Osteocyte (in vitro differentiated cells): Measurements from ENCODE around the gene MBD6. TPM values are rescaled to one million over a fixed set of nuclear protein-coding genes. Genes with fewer than 3 reads are reported as not detected.
"Not testable (repeated sequence)": the region's sequence is repeated elsewhere in the genome, so short reads cannot be mapped to it uniquely, and the experiment has no call there.

Source experiments
- DNase-seq: peaks from one replicate; pipeline ENCODE4 v3.0.0; 2021; ENCODE audit warnings: mixed read lengths; ENCODE audit not compliant: unreplicated experiment; ENCODE audit errors: extremely low spot score
- H3K27ac Mint-ChIP-seq: one replicate; pipeline ENCODE4 v1.8.0; 2021; ENCODE audit warnings: mild to moderate bottlenecking, mixed read lengths; ENCODE audit not compliant: unreplicated experiment
- H3K27me3 Mint-ChIP-seq: one replicate; pipeline ENCODE4 v1.8.0; 2021; ENCODE audit warnings: mixed read lengths; ENCODE audit not compliant: unreplicated experiment
- H3K36me3 Mint-ChIP-seq: one replicate; pipeline ENCODE4 v1.8.0; 2021; ENCODE audit warnings: mixed read lengths; ENCODE audit not compliant: unreplicated experiment
- H3K4me1 Mint-ChIP-seq: one replicate; pipeline ENCODE4 v1.8.0; 2021; ENCODE audit warnings: mixed read lengths; ENCODE audit not compliant: unreplicated experiment
- H3K4me3 Mint-ChIP-seq: one replicate; pipeline ENCODE4 v1.8.0; 2021; ENCODE audit warnings: mild to moderate bottlenecking, moderate library complexity, mixed read lengths; ENCODE audit not compliant: unreplicated experiment
- H3K9me3 Mint-ChIP-seq: one replicate; pipeline ENCODE4 v1.8.0; 2021; ENCODE audit warnings: mixed read lengths; ENCODE audit not compliant: unreplicated experiment
- CTCF ChIP-seq: fragments of 200-600 bp; sonication (generic); IDR thresholded peaks from 2 replicates; pipeline ENCODE4 v1.5.0; 2021; ENCODE audit warnings: antibody characterized with exemption, mild to moderate bottlenecking, moderate library complexity
- total RNA-seq: library from RNA; stranded (reverse); gene quantifications from 2 replicates; pipeline ENCODE4 v1.2.1, GENCODE V29; 2021

The MBD6 gene
- total RNA-seq, 1 donor from 2014 or later = 104 TPM

- TF ChIP-seq CTCF = no peak
- no peak overlapping the region for H3K4me3 Mint-ChIP-seq
- H3K4me1 Mint-ChIP-seq = peaks cover 9% of the 10 kb centered on the region
- H3K36me3 Mint-ChIP-seq = peaks cover 45% of the 10 kb centered on the region
- H3K27me3 Mint-ChIP-seq = no peaks in the 10 kb centered on the region
- no peak overlapping the region for H3K27ac Mint-ChIP-seq
- DNase-seq = no peak
- no peaks in the 10 kb centered on the region for H3K9me3 Mint-ChIP-seq
These were observed 11.5 kb upstream of the MBD6 start for GRCh38 chr12:57511161-57511560.

- Mint-ChIP-seq H3K36me3 (peaks cover 49% of the 10 kb centered on the region), H3K4me3 (no peak overlapping the region), H3K9me3 (no peaks in the 10 kb centered on the region), H3K4me1 (peaks cover 13% of the 10 kb centered on the region), H3K27ac (peak overlapping the region; percentile 11), H3K27me3 (no peaks in the 10 kb centered on the region)
- TF ChIP-seq CTCF = no peak
- no peak for DNase-seq
These were observed 10.9 kb upstream of the MBD6 start for GRCh38 chr12:57511588-57512325.

- no peak for TF ChIP-seq CTCF
- no peak for DNase-seq
- peaks cover 22% of the 10 kb centered on the region for H3K4me1 Mint-ChIP-seq
- peak overlapping the region; percentile 45 for H3K27ac Mint-ChIP-seq
- no peak overlapping the region for H3K4me3 Mint-ChIP-seq
- no peaks in the 10 kb centered on the region for H3K9me3 Mint-ChIP-seq
- peaks cover 57% of the 10 kb centered on the region for H3K36me3 Mint-ChIP-seq
- H3K27me3 Mint-ChIP-seq = no peaks in the 10 kb centered on the region
These were observed 10.0 kb upstream of the MBD6 start for GRCh38 chr12:57512665-57513064.

- no peak for TF ChIP-seq CTCF
These were observed 9.4 kb upstream of the MBD6 start for GRCh38 chr12:57513266-57513665.

GRCh38 chr12:57513677-57514076 lies 8.9 kb upstream of the MBD6 start:
- H3K4me3 Mint-ChIP-seq, H3K9me3 Mint-ChIP-seq, DNase-seq, H3K27me3 Mint-ChIP-seq: not testable (repeated sequence)
- peaks cover 62% of the 10 kb centered on the region for H3K36me3 Mint-ChIP-seq
- H3K27ac Mint-ChIP-seq = peak overlapping the region; percentile 1
- peaks cover 32% of the 10 kb centered on the region for H3K4me1 Mint-ChIP-seq

More at GRCh38 chr12:57513266-57513665, 9.4 kb upstream of the MBD6 start:
- no peaks in the 10 kb centered on the region for H3K9me3 Mint-ChIP-seq
- no peaks in the 10 kb centered on the region for H3K27me3 Mint-ChIP-seq
- H3K4me1 Mint-ChIP-seq = peaks cover 28% of the 10 kb centered on the region
- no peak overlapping the region for H3K4me3 Mint-ChIP-seq
- peaks cover 59% of the 10 kb centered on the region for H3K36me3 Mint-ChIP-seq
- peak overlapping the region; percentile 1 for H3K27ac Mint-ChIP-seq
- DNase-seq = no peak

GRCh38 chr12:57514246-57514645 lies 8.4 kb upstream of the MBD6 start:
- not testable (repeated sequence) for H3K9me3 Mint-ChIP-seq, DNase-seq, H3K27ac Mint-ChIP-seq, H3K4me3 Mint-ChIP-seq, H3K27me3 Mint-ChIP-seq
- Mint-ChIP-seq H3K4me1 (peaks cover 37% of the 10 kb centered on the region), H3K36me3 (peaks cover 62% of the 10 kb centered on the region)
